ENCODE results near the gene TRAPPC2L.

TRAPPC2L gene

GRCh38 chr16:88874938-88875599, 18.1 kb downstream of the TRAPPC2L start:
- TF ChIP-seq SIN3A (IDR thresholded peaks at IDR 0.05; ENCODE audit: borderline replicate concordance, insufficient read depth, low read length) (no peak), POLR2AphosphoS5 (IDR thresholded peaks at IDR 0.05; ENCODE audit: low read depth, low read length) (no peak), REST (IDR thresholded peaks at IDR 0.05; ENCODE audit: insufficient read depth in 1 of 2, low read depth in 2 of 2, low read length in 2 of 2) (no peak), TAF1 (IDR thresholded peaks at IDR 0.05; ENCODE audit: borderline replicate concordance, insufficient read depth, low read length) (no peak), FOXP2 (optimal IDR thresholded peaks at IDR 0.05; ENCODE audit: borderline replicate concordance, extremely low read depth, extremely low read length, insufficient read depth) (no peak)

- TF ChIP-seq POLR2AphosphoS5 (IDR thresholded peaks at IDR 0.05; ENCODE audit: low read depth, low read length) (no peak), SIN3A (IDR thresholded peaks at IDR 0.05; ENCODE audit: borderline replicate concordance, insufficient read depth, low read length) (no peak), FOXP2 (optimal IDR thresholded peaks at IDR 0.05; ENCODE audit: borderline replicate concordance, extremely low read depth, extremely low read length, insufficient read depth) (no peak), TAF1 (IDR thresholded peaks at IDR 0.05; ENCODE audit: borderline replicate concordance, insufficient read depth, low read length) (no peak), REST (IDR thresholded peaks at IDR 0.05; ENCODE audit: insufficient read depth in 1 of 2, low read depth in 2 of 2, low read length in 2 of 2) (no peak)
These were observed 18.8 kb downstream of the TRAPPC2L start for GRCh38 chr16:88875703-88876234.

GRCh38 chr16:88876942-88877526, 20.1 kb downstream of the TRAPPC2L start:
- TF ChIP-seq TAF1 (IDR thresholded peaks at IDR 0.05; ENCODE audit: borderline replicate concordance, insufficient read depth, low read length) (no peak), FOXP2 (optimal IDR thresholded peaks at IDR 0.05; ENCODE audit: borderline replicate concordance, extremely low read depth, extremely low read length, insufficient read depth) (no peak), SIN3A (IDR thresholded peaks at IDR 0.05; ENCODE audit: borderline replicate concordance, insufficient read depth, low read length) (no peak), REST (IDR thresholded peaks at IDR 0.05; ENCODE audit: insufficient read depth in 1 of 2, low read depth in 2 of 2, low read length in 2 of 2) (no peak), POLR2AphosphoS5 (IDR thresholded peaks at IDR 0.05; ENCODE audit: low read depth, low read length) (no peak)

GRCh38 chr16:88877564-88878289, 20.8 kb downstream of the TRAPPC2L start:
- no peak for TF ChIP-seq REST (IDR thresholded peaks at IDR 0.05; ENCODE audit: insufficient read depth in 1 of 2, low read depth in 2 of 2, low read length in 2 of 2)
- TF ChIP-seq TAF1 (IDR thresholded peaks at IDR 0.05; ENCODE audit: borderline replicate concordance, insufficient read depth, low read length), result no peak
- no peak for TF ChIP-seq SIN3A (IDR thresholded peaks at IDR 0.05; ENCODE audit: borderline replicate concordance, insufficient read depth, low read length)
- TF ChIP-seq FOXP2 (optimal IDR thresholded peaks at IDR 0.05; ENCODE audit: borderline replicate concordance, extremely low read depth, extremely low read length, insufficient read depth), result no peak
- TF ChIP-seq POLR2AphosphoS5 (IDR thresholded peaks at IDR 0.05; ENCODE audit: low read depth, low read length), result no peak
